Sigmoid colon (tissue), 7 donors: Measurements from ENCODE around the gene BDP1. TPM values are rescaled to one million over a fixed set of nuclear protein-coding genes. Genes with fewer than 3 reads are reported as not detected.

Source experiments
- DNase-seq: peaks from one replicate; pipeline ENCODE4 v3.0.0-alpha.2; 2019
- H3K27ac ChIP-seq, 4 donors: fragments of 200-600 bp; sonication (generic); one replicate each; pipeline ENCODE4 v1.5.1; 2016 to 2019; ENCODE audit warnings: mild to moderate bottlenecking in 1 of 4
- H3K27me3 ChIP-seq, 3 donors: fragments of 200-600 bp; sonication (generic); one replicate each; pipeline ENCODE4 v1.5.1; 2019; ENCODE audit warnings: mild to moderate bottlenecking in 1 of 3
- H3K36me3 ChIP-seq, 4 donors: fragments of 200-600 bp; sonication (generic); one replicate each; pipeline ENCODE4 v1.5.1; 2016 to 2019
- H3K4me1 ChIP-seq, 4 donors: fragments of 200-600 bp; sonication (generic); one replicate each; pipeline ENCODE4 v1.5.1; 2017 to 2019
- H3K4me3 ChIP-seq, 4 donors: fragments of 200-600 bp; sonication (generic); one replicate each; pipeline ENCODE4 v1.5.1; 2017 to 2019; ENCODE audit warnings: mild to moderate bottlenecking in 2 of 4, moderate library complexity in 1 of 4
- H3K9me3 ChIP-seq, 4 donors: fragments of 200-600 bp in 3 of 4; sonication (generic) in 3 of 4; one replicate each; pipeline versions ENCODE4 v1.5.1 to v1.6.1; 2013 to 2019
- EP300 ChIP-seq, 4 donors: sonication (generic); formaldehyde crosslinking; IDR thresholded peaks; one replicate each; pipeline ENCODE4 v1.6.1; 2017; ENCODE audit warnings: antibody characterized with exemption in 4 of 4
- POLR2A ChIP-seq, 2 donors: fragments of 450-650 bp; IDR thresholded peaks; one replicate each; pipeline ENCODE4 v1.6.1; 2016; ENCODE audit warnings: antibody characterized with exemption in 2 of 2, mild to moderate bottlenecking in 2 of 2, moderate library complexity in 2 of 2
- POLR2AphosphoS5 ChIP-seq, 4 donors: sonication (generic); formaldehyde crosslinking; IDR thresholded peaks; one replicate each; pipeline ENCODE4 v1.6.1; 2017; ENCODE audit warnings: antibody characterized with exemption in 4 of 4
- WGBS, 2 donors: extraction: QIAGEN DNeasy Blood & Tissue Kit; methylation state at CpG; one replicate each; pipeline ENCODE4 v1.1.7; 2013; 5-methylcytosine and 5-hydroxymethylcytosine counted together
- intact Hi-C: fragments of 100-400 bp; cut with DNase I; formaldehyde crosslinking; loops from one replicate; pipeline ENCODE4 v1.15.1; 2023
- polyA plus RNA-seq, 3 donors: library from polyadenylated mRNA; stranded (reverse); fragments of 200-250 nt; gene quantifications; one replicate each; pipeline ENCODE4 v1.2.3, GENCODE V29; 2013
- total RNA-seq, 4 donors: library from RNA; depleted of rRNA; stranded (reverse); fragments of >200 nt; gene quantifications; one replicate each; pipeline ENCODE4 v1.1.0, GENCODE V29; 2016
- TF ChIP-seq, protein P1 (sequence below), 4 experiments: fragments of 450-650 bp in 3 of 4; fragments of 200-600 bp in 1 of 4; IDR thresholded peaks; one replicate each; pipeline ENCODE4 v1.5.1; 2016 to 2019; ENCODE audit warnings: antibody characterized with exemption in 4 of 4, mild to moderate bottlenecking in 3 of 4, moderate library complexity in 2 of 4
- donor health status: healthy with polysubstance abuse.
- donor health status: Bipolar disorder and iron deficiency.
- donor health status: healthy.

BDP1 gene
- total and polyA plus RNA-seq, 7 donors: 4.8 to 33.0 (median 26.6) TPM

DNA sequence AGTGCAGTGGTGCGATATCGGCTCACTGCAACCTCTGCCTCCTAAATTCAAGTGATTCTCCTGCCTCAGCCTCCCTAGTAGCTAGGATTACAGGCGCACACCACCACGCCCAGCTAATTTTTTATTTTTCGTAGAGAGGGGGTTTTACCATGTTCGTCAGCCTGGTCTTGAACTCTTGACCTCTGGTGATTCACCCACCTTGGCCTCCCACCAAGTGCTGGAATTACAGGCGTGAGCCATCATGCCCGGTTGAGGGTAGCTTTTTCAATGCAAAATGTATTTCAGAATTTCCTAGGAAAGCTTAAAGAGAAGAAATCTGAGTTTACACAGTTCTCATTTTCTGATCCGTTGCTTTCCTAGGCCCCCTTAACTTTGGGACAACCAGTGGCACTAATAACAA, 15.7 kb downstream of the BDP1 start:
- no peaks in the 10 kb centered on the region for H3K9me3 ChIP-seq
- TF ChIP-seq POLR2A (IDR thresholded peaks at IDR 0.05) (no peak), EP300 (IDR thresholded peaks at IDR 0.05) (no peak), POLR2AphosphoS5 (IDR thresholded peaks at IDR 0.05) (no peak)
- TF ChIP-seq, protein P1, sequence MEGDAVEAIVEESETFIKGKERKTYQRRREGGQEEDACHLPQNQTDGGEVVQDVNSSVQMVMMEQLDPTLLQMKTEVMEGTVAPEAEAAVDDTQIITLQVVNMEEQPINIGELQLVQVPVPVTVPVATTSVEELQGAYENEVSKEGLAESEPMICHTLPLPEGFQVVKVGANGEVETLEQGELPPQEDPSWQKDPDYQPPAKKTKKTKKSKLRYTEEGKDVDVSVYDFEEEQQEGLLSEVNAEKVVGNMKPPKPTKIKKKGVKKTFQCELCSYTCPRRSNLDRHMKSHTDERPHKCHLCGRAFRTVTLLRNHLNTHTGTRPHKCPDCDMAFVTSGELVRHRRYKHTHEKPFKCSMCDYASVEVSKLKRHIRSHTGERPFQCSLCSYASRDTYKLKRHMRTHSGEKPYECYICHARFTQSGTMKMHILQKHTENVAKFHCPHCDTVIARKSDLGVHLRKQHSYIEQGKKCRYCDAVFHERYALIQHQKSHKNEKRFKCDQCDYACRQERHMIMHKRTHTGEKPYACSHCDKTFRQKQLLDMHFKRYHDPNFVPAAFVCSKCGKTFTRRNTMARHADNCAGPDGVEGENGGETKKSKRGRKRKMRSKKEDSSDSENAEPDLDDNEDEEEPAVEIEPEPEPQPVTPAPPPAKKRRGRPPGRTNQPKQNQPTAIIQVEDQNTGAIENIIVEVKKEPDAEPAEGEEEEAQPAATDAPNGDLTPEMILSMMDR (IDR thresholded peaks at IDR 0.05): no peak
- WGBS, 2 donors: 85 to 93% methylated on average over 9 of the region's 9 CpGs
- no peak overlapping the region for H3K27ac ChIP-seq
- no peaks in the 10 kb centered on the region for H3K27me3 ChIP-seq
- H3K36me3 ChIP-seq: peaks cover 10 to 96% (median 23%) of the 10 kb centered on the region in 4 donors
- intact Hi-C loops: no loop called here
- DNase-seq: no peak
- no peak overlapping the region for H3K4me3 ChIP-seq
- H3K4me1 ChIP-seq: no peaks in the 10 kb centered on the region

DNA sequence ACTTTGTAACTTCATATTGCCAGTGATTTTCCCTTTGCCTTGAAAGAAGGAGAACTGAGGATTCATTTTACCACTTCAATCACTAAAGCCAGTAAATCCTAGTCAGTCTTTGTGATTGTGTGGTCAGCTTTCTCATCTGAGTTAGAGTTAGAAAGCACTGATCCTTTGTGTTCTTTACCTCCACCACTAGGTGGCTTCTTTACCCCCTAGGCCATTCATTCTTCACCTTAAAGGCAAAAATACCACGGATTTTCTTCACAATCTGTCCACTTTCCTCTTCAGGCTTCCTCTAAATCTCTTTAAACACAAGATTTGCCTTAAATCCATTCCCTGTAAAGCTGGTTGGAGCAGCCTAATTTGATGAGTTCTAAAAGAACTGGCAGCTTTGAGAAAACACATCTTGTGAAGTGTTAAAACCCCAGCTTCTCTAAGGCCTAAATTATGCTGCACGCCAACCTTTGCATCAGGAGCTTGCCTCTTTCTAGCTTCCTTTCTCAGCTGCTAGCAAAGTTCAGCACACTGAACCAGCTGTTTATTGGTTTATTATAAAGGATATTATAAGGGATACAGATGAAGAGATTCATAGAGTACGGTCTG, 20.4 kb downstream of the BDP1 start:
- Histone ChIP-seq H3K9me3 (no peaks in the 10 kb centered on the region), H3K4me1 (no peaks in the 10 kb centered on the region), H3K27me3 (no peaks in the 10 kb centered on the region), H3K36me3 (peaks cover 0 to 92% (median 12%) of the 10 kb centered on the region in 4 donors), H3K4me3 (no peak overlapping the region), H3K27ac (no peak overlapping the region)
- intact Hi-C loops: no loop called here
- DNase-seq: no peak
- TF ChIP-seq EP300 (IDR thresholded peaks at IDR 0.05) (no peak), POLR2A (IDR thresholded peaks at IDR 0.05) (no peak), POLR2AphosphoS5 (IDR thresholded peaks at IDR 0.05) (no peak)
- TF ChIP-seq, protein P1 (IDR thresholded peaks at IDR 0.05): peak in 3 of 4 experiments; percentile 11 to 28 (median 21)
- 67 to 72% methylated on average over 3 of the region's 3 CpGs for whole genome bisulfite sequencing, 2 donors

DNA sequence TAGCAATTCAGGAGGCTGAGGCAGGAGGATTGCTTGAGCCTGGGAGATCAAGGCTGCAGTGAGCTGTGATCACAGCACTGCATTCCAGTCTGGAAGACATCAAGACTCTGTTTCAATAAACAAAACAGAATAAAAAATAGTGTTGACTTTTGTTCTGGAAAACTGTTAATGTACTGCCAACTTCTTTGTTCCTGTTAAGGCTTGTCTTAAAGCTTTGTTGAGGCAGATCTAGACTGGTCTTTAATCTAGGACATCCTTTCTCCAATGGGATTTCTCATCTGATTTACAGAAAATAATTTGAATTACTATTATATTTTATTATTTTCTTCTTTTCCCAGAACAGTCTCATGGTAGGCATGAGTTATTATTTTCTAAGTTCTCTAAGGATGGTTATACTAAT, 26.0 kb downstream of the BDP1 start:
- Histone ChIP-seq H3K36me3 (peaks cover 0 to 81% (median 10%) of the 10 kb centered on the region in 4 donors), H3K4me1 (peaks cover 0 to 12% (median 10%) of the 10 kb centered on the region in 4 donors), H3K4me3 (no peak overlapping the region), H3K27ac (no peak overlapping the region), H3K27me3 (no peaks in the 10 kb centered on the region), H3K9me3 (no peaks in the 10 kb centered on the region)
- TF ChIP-seq POLR2A (IDR thresholded peaks at IDR 0.05): no peak
- no peak for TF ChIP-seq EP300 (IDR thresholded peaks at IDR 0.05)
- no peak for TF ChIP-seq POLR2AphosphoS5 (IDR thresholded peaks at IDR 0.05)
- TF ChIP-seq, protein P1 (IDR thresholded peaks at IDR 0.05): no peak
- intact Hi-C loops: no loop called here
- no peak for DNase-seq

DNA sequence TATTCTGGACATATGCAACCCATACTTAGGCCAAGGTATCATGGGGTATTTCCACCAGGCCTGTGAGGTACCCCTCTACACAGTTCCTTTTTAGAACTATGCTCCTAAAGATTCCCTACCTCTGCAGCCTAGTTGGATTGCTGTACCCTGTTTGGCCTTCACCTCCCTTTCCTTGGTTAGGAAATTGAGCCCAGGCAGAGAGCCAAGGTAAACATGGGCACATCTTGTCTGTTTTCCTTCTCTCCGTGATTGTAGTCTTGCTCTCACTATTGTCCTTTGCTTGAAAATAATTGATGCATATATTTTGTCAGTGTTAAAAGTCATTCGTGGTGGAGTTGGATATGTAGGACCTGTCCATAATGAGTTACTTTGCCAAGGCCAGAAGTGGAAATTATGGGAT, 26.7 kb downstream of the BDP1 start:
- intact Hi-C loops: no loop called here
- Histone ChIP-seq H3K4me3 (no peak overlapping the region), H3K27ac (no peak overlapping the region), H3K27me3 (no peaks in the 10 kb centered on the region), H3K36me3 (peaks cover 0 to 81% (median 13%) of the 10 kb centered on the region in 4 donors), H3K9me3 (no peaks in the 10 kb centered on the region), H3K4me1 (peaks cover 0 to 12% (median 10%) of the 10 kb centered on the region in 4 donors)
- TF ChIP-seq EP300 (IDR thresholded peaks at IDR 0.05) (no peak), POLR2A (IDR thresholded peaks at IDR 0.05) (no peak), POLR2AphosphoS5 (IDR thresholded peaks at IDR 0.05) (no peak)
- TF ChIP-seq, protein P1 (IDR thresholded peaks at IDR 0.05): no peak
- no peak for DNase-seq
- 20 to 58% methylated on average over 2 of the region's 2 CpGs for WGBS, 2 donors

DNA sequence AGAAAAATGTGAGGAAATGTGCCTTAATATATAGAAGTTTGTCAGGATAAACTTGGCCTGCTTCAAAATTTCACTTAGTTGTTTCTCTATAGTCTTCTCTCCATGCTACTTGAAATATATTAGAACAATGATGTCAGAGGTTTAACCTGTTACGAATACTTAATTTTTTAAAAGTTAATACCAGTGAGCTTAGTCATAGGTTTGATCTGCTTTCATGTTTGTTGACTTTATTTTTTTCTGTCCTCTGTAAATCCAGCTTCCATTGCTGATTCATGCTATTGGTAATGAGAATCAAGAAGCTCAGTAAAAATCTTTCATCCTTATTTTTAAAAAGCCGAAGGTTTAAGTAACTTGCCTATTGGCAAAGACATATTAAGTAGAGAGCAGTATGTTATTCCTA, 27.9 kb downstream of the BDP1 start:
- H3K36me3 ChIP-seq: peaks cover 0 to 81% (median 25%) of the 10 kb centered on the region in 4 donors
- no peak overlapping the region for H3K27ac ChIP-seq
- peaks cover 0 to 12% (median 10%) of the 10 kb centered on the region in 4 donors for H3K4me1 ChIP-seq
- intact Hi-C loops: no loop called here
- H3K9me3 ChIP-seq: no peaks in the 10 kb centered on the region
- 99% methylated on average over 2 of the region's 2 CpGs for WGBS, 2 donors
- no peak for DNase-seq
- TF ChIP-seq POLR2A (IDR thresholded peaks at IDR 0.05): no peak
- TF ChIP-seq EP300 (IDR thresholded peaks at IDR 0.05): no peak
- TF ChIP-seq, protein P1 (IDR thresholded peaks at IDR 0.05): no peak
- no peak for TF ChIP-seq POLR2AphosphoS5 (IDR thresholded peaks at IDR 0.05)
- H3K27me3 ChIP-seq: no peaks in the 10 kb centered on the region
- H3K4me3 ChIP-seq: no peak overlapping the region
